Hepatocyte (in vitro differentiated cells): ENCODE measurements around the gene ARHGAP26. TPM values are rescaled to one million over a fixed set of nuclear protein-coding genes. Genes with fewer than 3 reads are reported as not detected.

Experiments used
- DNase-seq: peaks from one replicate; pipeline ENCODE4 v3.0.0-alpha.2; 2016; ENCODE audit warnings: low spot score
- H2AFZ ChIP-seq: fragments of 200-600 bp; sonication (generic); 2 replicates; pipeline ENCODE4 v1.6.0; 2016; ENCODE audit warnings: antibody characterized with exemption, mild to moderate bottlenecking
- H3K27ac ChIP-seq: fragments of 200-600 bp; sonication (generic); 2 replicates; pipeline ENCODE4 v1.5.1; 2016; ENCODE audit warnings: mild to moderate bottlenecking
- H3K27me3 ChIP-seq: fragments of 200-600 bp; sonication (generic); 2 replicates; pipeline ENCODE4 v1.6.1; 2016
- H3K36me3 ChIP-seq: fragments of 200-600 bp; sonication (generic); replicated peaks from 2 replicates; pipeline ENCODE4 v1.5.1; 2016; ENCODE audit warnings: low read depth; ENCODE audit not compliant: insufficient read depth
- H3K4me1 ChIP-seq: fragments of 200-600 bp; sonication (generic); 2 replicates; pipeline ENCODE4 v1.5.1; 2016; ENCODE audit warnings: mild to moderate bottlenecking, moderate library complexity; ENCODE audit not compliant: insufficient read depth
- H3K4me2 ChIP-seq: fragments of 200-600 bp; sonication (generic); 2 replicates; pipeline ENCODE4 v1.6.0; 2016
- H3K4me3 ChIP-seq: fragments of 200-600 bp; sonication (generic); 2 replicates; pipeline ENCODE4 v1.5.1; 2016; ENCODE audit warnings: mild to moderate bottlenecking
- H3K79me2 ChIP-seq: fragments of 200-600 bp; sonication (generic); 2 replicates; pipeline ENCODE4 v1.6.0; 2017; ENCODE audit warnings: mild to moderate bottlenecking
- H3K9me2 ChIP-seq: fragments of 200-600 bp; sonication (generic); replicated peaks from 2 replicates; pipeline ENCODE4 v1.6.0; 2017; ENCODE audit warnings: mild to moderate bottlenecking; ENCODE audit not compliant: insufficient read depth
- H3K9me3 ChIP-seq: fragments of 200-600 bp; sonication (generic); 2 replicates; pipeline ENCODE4 v1.5.1; 2016; ENCODE audit warnings: low read depth, mild to moderate bottlenecking
- H4K20me1 ChIP-seq: fragments of 200-600 bp; sonication (generic); 2 replicates; pipeline ENCODE4 v1.6.0; 2016; ENCODE audit warnings: mild to moderate bottlenecking; ENCODE audit not compliant: insufficient read depth, poor library complexity, severe bottlenecking
- CTCF ChIP-seq: fragments of 200-600 bp; sonication (generic); IDR thresholded peaks from 2 replicates; pipeline ENCODE4 v1.5.1; 2016; ENCODE audit warnings: antibody characterized with exemption, mild to moderate bottlenecking; ENCODE audit not compliant: poor library complexity
- EZH2 ChIP-seq: fragments of 200-600 bp; sonication (generic); IDR thresholded peaks from 2 replicates; pipeline ENCODE4 v1.6.1; 2016; ENCODE audit warnings: antibody characterized with exemption, mild to moderate bottlenecking, borderline replicate concordance
- EZH2phosphoT487 ChIP-seq: fragments of 200-600 bp; sonication (generic); IDR thresholded peaks from one replicate; pipeline ENCODE4 v1.6.1; 2018; ENCODE audit warnings: antibody characterized with exemption, mild to moderate bottlenecking, low read depth, moderate library complexity; ENCODE audit not compliant: unreplicated experiment, severe bottlenecking
- WGBS: methylation state at CpG from one replicate; pipeline ENCODE4 v1.1.6; 2016; ENCODE audit warnings: low lambda C conversion rate; ENCODE audit errors: missing lambda C conversion rate; 5-methylcytosine and 5-hydroxymethylcytosine counted together
- polyA plus RNA-seq: library from polyadenylated mRNA; unstranded; fragments of >200 nt; fragmentation: Nextera tagmentation; extraction: Ambion mirVana; gene quantifications from 2 replicates; pipeline ENCODE4 v1.2.1, GENCODE V29; 2016
- total RNA-seq: library from RNA; depleted of rRNA; stranded (reverse); fragments of >200 nt; gene quantifications from 2 replicates; pipeline ENCODE4 v1.2.3, GENCODE V29; 2014

Gene ARHGAP26
- total and polyA plus RNA-seq, 2 experiments from 2014 or later = 16.5 to 19.8 TPM

DNA sequence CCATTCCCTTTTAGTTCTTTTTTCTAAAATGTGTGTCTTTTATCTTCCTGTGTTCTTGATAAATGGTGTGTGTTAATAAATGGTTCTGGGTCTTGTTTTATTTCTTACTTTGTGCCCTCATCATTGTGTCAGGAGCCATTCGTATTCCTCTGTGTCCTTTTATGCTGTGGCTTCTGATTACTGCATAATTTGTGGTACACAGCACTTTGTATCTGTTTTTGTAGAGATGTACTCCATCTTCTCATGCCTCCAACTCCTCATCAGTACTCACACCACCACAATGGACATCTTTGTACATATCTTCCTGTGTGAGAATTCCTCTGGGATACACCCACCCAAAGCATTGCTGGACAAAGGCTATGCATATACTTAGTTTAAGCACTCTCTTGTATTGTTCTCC is 247.4 kb downstream of the ARHGAP26 start:
- Histone ChIP-seq H4K20me1 (no peaks in the 10 kb centered on the region), H3K4me2 (no peak overlapping the region), H3K9me3 (no peaks in the 10 kb centered on the region), H3K9me2 (no peaks in the 10 kb centered on the region), H3K4me3 (no peak overlapping the region), H3K36me3 (no peaks in the 10 kb centered on the region), H3K79me2 (no peaks in the 10 kb centered on the region), H2AFZ (no peak overlapping the region), H3K4me1 (no peaks in the 10 kb centered on the region), H3K27ac (no peak overlapping the region), H3K27me3 (no peaks in the 10 kb centered on the region)
- no peak for DNase-seq
- TF ChIP-seq EZH2phosphoT487 (no peak), CTCF (no peak), EZH2 (no peak)
- 88% methylated on average over 1 of the region's 1 CpG for WGBS

GRCh38 chr5:143017992-143018391 is 247.8 kb downstream of the ARHGAP26 start:
- no peaks in the 10 kb centered on the region for H4K20me1 ChIP-seq
- H3K9me3 ChIP-seq = no peaks in the 10 kb centered on the region
- H3K36me3 ChIP-seq = no peaks in the 10 kb centered on the region
- H3K79me2 ChIP-seq = no peaks in the 10 kb centered on the region
- H3K4me3 ChIP-seq = no peak overlapping the region
- no peak overlapping the region for H3K27ac ChIP-seq
- 100% methylated on average over 1 of the region's 1 CpG for WGBS
- no peak overlapping the region for H3K4me2 ChIP-seq
- H3K9me2 ChIP-seq = no peaks in the 10 kb centered on the region
- no peak for DNase-seq
- H2AFZ ChIP-seq = no peak overlapping the region
- TF ChIP-seq CTCF = no peak
- no peak for TF ChIP-seq EZH2phosphoT487
- TF ChIP-seq EZH2 = no peak
- H3K27me3 ChIP-seq = no peaks in the 10 kb centered on the region
- no peaks in the 10 kb centered on the region for H3K4me1 ChIP-seq

DNA sequence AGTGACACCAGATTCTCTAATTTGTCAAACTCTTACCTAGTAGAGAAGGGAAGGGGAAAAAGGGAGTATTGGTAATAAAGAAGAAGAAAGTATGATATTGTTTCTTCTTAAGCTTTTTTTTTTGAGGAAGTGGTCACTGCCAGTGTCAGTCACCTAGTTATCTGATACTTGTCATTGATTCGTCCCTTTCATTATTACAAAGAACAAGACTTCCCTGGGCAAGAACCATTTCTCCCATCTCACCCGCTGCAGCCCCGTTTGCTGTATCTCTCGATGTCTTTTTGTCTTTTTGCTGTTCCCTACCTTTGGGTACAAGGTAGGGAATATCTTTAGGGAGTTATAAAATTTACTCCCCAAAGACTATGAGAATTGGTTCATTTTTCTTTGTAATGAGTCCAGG is 249.0 kb downstream of the ARHGAP26 start:
- H4K20me1 ChIP-seq = no peaks in the 10 kb centered on the region
- no peaks in the 10 kb centered on the region for H3K9me3 ChIP-seq
- no peaks in the 10 kb centered on the region for H3K4me1 ChIP-seq
- WGBS = 98% methylated on average over 4 of the region's 4 CpGs
- no peak overlapping the region for H3K4me2 ChIP-seq
- H3K27me3 ChIP-seq = no peaks in the 10 kb centered on the region
- no peaks in the 10 kb centered on the region for H3K36me3 ChIP-seq
- H2AFZ ChIP-seq = no peak overlapping the region
- TF ChIP-seq EZH2phosphoT487 (no peak), CTCF (no peak), EZH2 (no peak)
- H3K27ac ChIP-seq = no peak overlapping the region
- H3K4me3 ChIP-seq = no peak overlapping the region
- no peaks in the 10 kb centered on the region for H3K79me2 ChIP-seq
- H3K9me2 ChIP-seq = no peaks in the 10 kb centered on the region
- no peak for DNase-seq
